ENCODE data around the gene CCDC33.
A peak's percentile ranks its signal among the peaks of the same experiment; 100 is the strongest.

The CCDC33 gene

GRCh38 chr15:74233373-74233772 is 2.8 kb upstream of the CCDC33 start:
- DNase-seq: no peak

GRCh38 chr15:74233851-74234597 is 2.1 kb upstream of the CCDC33 start:
- peak; percentile 23 for DNase-seq

GRCh38 chr15:74234598-74234875 is 1.6 kb upstream of the CCDC33 start:
- no peak for DNase-seq

- peak; percentile 28 for DNase-seq
These were observed 3.1 kb downstream of the CCDC33 start for GRCh38 chr15:74239051-74239705.

GRCh38 chr15:74240002-74240568 is 4.0 kb downstream of the CCDC33 start:
- DNase-seq: peak; percentile 98

DNA sequence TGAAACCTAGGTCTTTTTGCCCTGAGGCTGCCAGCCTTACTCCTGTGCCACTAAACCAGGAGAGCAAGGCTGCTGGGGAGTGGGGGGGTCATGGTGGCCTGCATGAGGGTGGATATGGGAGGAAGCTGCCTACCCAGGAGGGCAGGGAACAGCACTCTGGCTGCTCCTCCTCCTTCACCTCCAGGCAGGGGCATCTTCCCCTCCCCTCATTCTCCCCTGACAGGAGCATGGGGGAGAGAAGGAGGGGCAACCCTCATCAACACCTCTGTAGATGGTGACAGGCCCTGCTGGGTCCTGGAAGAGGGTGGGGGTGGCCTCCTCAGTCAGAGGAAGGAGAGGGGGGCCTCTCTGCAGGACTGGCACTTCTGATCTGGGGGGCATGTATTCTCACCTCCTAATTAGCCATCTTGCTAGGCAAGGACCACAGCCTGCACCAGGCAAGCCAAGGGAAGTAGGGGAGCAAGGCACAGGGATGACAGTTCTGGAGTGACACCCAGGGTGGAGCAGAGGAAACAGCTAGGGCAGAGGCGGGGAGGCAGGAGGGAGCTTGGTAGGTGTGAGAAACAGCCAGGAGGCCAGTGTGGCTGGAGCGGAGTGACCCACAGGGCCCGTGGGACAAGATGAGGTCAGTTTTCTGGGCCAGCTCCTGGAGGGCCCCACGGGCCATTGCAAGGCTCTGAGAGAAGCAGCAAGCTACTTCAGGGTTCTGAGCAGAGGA is 4.9 kb downstream of the CCDC33 start:
- DNase-seq: no peak

DNA sequence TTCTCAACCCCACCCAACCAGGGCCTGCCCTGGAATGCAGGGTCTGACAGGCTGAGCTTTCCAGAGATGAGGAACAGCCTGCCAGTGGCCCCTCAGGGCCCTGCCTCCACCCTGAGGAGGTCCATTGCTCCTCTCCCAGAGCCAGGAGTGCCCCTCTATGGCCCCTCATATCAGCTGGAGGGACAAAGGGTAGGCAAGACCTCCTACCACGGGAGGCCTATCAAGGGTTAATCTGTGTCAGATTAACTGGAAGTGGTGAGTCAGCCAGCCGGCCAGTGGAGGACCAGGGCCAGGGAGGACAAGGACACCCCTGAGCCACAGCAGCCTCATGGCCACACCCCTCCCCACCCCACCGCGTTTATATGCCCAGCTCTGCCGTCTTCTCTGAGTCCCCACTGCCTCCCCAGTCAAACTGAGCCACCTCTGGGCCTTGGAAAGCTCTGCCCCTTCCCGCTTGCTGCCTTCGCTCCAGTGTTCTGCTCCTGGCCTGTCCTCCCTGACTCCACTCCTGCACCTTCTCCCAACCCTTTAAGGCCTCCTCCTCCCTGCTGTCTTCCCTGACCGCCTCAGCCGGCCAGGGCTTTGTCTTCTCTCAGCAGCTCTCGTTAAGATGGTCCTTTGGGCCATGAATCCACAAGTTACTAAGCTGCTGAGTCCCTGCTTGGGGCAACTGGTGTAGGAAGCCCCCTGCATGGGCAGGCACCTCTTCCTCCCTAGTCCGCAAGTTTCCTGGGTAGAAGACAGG is 6.5 kb downstream of the CCDC33 start:
- no peak for DNase-seq

DNA sequence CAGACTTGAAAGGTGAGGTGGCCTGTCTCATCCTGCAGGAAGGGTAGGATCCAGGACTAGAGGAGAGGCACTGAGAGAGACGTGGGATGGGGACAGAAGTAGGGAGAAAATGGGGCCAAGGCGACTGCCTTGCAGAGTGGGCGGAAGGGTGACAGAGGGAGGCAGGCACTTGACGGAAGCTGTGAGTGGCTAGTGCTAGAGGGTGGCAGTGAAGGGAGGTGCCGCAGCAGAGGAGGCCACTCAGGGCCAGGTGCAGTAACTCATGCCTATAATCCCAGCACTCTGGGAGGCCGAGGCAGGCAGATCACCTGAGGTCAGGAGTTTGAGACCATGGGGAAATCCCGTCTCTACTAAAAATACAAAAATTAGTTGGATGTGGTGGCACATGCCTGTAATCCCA is 7.3 kb downstream of the CCDC33 start:
- no peak for DNase-seq

DNA sequence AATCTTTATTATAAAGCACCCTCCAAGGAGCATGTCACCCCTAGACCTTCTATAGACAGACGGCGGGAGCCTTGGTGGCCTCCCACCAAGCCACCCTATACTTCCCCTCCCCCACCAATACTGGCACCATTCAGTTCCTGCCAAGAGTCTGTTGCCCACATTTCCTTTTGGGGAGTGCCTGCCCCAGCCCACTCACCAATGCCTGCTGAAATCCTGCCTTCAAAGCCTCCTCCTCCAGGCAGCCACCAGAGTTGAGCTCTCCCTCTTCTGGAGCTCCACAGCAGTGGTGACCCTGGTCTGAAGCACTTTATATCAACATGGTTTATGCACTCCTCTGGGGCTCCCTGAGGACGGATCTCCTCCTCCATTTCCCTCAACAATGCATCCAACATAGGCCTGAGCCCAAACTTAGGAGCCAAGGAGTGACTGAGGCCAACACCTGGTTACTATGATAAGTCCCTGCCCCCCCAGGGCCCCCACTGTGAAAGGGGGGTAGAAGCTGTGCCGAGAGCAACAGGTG is 8.8 kb downstream of the CCDC33 start:
- no peak for DNase-seq

DNA sequence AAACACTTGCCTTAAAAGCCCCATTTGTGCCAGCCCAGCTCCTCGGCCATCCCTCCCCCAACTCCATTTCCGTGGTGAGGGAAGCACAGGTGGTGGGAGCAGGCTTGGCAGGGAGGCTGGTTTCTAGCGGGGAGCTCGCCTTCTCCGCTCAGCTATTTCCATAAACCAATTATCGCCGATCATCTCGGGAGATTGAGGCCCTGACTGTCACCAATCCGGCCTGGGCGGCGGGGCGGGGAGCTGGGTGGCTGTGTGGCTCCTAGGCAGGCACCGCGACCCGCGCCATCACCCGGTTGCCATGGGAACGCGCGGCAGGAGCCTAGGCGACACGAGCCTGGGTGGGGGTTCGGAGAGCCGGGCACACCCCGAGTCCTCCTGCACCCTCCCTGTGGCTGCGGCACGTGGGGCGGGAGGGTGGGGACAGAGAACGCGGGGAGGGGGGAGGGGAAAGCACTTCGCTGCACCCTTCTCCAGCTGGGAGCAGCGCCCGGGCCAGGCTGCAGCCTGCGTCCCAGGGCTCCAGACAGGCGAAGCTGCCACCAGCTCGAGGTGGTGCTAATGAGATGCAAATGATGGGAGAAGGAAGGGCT is 9.3 kb downstream of the CCDC33 start:
- peak; percentile 98 for DNase-seq

GRCh38 chr15:74250266-74250665 is 14.1 kb downstream of the CCDC33 start:
- no peak for DNase-seq

GRCh38 chr15:74251131-74251811 is 15.1 kb downstream of the CCDC33 start:
- DNase-seq: no peak

- DNase-seq: no peak
These were observed 16.2 kb downstream of the CCDC33 start for GRCh38 chr15:74252291-74252690.

DNA sequence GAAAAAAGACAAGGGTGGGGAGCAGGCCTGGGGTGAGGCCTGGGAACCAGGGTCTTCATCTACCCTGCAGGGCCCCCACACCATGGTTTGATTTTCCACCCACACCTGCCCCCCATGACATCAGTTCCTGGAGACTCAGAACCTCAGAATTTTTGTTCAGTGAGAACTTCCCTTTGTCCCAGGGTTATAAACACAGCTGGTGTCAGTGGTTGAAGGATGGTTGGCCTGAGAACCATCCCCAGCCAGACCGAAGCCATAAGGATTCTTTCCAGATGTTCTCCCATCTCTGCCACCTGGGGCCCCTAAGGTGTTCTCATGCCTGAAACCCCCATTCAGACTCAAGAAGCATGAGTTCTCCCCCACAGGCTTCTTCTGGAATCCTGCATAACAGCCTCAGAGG is 16.6 kb downstream of the CCDC33 start:
- no peak for DNase-seq

GRCh38 chr15:74253211-74253921 is 17.2 kb downstream of the CCDC33 start:
- peak; percentile 12 for DNase-seq

DNA sequence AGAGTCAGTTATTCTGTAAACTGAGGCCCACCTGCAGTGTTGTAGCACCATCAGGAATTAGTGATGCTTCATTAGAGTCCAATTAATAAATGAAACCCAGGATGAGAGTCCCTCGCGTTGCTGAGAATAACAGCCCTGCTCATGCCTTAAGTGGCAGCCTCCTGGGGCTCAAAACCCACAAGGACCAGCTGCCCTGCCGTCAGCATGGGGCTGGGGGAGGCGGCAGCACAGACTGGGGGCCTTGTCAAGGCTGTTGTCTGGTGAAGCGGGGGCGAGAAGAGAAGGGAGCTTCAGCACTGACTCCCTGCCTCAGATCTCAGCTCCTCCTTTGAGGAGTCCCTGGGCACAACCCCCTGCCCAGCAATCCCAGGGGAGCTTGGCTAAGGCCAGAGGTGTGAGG is 21.0 kb downstream of the CCDC33 start:
- peak; percentile 38 for DNase-seq

- DNase-seq: no peak
These were observed 21.5 kb downstream of the CCDC33 start for GRCh38 chr15:74257623-74258022.

DNA sequence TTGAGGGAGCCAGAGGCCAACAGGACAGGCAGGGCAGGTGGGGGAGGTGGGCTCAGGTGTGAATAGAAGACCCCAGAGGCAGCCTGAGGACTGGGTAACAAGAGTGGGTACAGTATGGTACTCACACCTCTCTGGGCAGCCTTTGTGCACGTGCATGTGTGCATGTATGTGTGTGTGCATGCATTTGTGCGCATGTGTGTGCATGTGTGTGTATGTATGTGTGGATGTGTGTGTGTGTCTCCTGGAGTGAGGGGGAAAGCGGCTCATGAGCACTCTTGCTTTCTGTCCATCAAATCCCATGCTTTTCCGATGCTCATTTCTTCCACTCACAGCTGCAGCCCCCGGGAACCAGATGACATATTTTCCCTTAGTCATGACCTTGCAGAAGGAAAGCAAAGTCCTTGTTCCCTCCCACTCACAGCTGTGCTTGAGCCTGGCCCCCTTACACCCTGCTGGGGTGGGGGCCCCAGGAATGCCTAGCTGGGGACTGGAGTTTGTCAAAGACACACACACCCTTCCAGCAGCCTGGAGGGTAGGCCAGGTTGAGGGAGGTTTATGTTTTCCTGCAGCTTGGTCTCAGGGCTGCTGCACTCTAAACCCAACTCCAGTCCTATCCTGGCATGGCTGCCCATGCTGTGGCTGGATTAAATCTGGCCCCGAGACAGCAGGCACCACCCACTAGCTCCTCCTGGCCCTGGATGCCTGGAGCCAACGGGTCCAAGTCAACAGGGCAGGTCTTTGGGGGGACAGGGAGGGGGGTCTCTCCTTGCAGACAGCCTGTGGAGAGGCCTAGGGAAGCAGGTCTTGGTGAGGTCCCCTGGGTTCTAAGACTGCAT is 22.5 kb downstream of the CCDC33 start:
- DNase-seq: peak; percentile 77

DNA sequence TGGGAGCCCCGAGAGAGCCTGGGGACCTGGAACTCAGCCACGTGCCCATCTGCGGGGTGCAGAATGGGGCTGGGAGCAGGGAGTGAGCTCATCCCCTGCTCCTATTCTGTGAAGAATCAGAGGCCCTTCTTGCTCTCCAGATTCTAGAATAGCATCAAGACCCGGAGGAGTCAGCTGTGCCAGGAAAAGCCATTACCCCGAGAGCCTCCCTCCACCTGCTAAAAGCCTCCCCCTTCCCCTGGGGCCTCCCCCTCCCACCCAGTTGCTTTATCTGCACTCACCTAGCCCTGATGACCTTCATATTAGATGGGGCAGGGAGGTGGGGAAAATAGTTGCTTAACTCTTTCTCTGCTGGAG is 23.1 kb downstream of the CCDC33 start:
- DNase-seq: peak; percentile 86

All from NCI-H2171 treated with DMSO at 0.1 percent for 48 hours (cell line).